GM21619 (cell line): ENCODE data around the gene TRPM5.

Experiments used
- ATAC-seq: cut with Tn5 transposase; IDR thresholded peaks from one replicate; pipeline ENCODE4 v1.9.1; 2021; ENCODE audit not compliant: unreplicated experiment

The TRPM5 gene

GRCh38 chr11:2453436-2453835 lies 9.1 kb upstream of the TRPM5 start:
- no peak for ATAC-seq

GRCh38 chr11:2452321-2453012 lies 8.2 kb upstream of the TRPM5 start:
- ATAC-seq = no peak

- no peak for ATAC-seq
These were observed 7.6 kb upstream of the TRPM5 start for GRCh38 chr11:2451916-2452315.

- ATAC-seq = no peak
These were observed 7.0 kb upstream of the TRPM5 start for GRCh38 chr11:2451336-2451735.

- ATAC-seq = no peak
These were observed 6.2 kb upstream of the TRPM5 start for GRCh38 chr11:2450321-2451041.

- ATAC-seq = no peak
These were observed 5.4 kb upstream of the TRPM5 start for GRCh38 chr11:2449548-2450320.

- ATAC-seq = no peak
These were observed 4.6 kb upstream of the TRPM5 start for GRCh38 chr11:2448661-2449547.

- no peak for ATAC-seq
These were observed 3.8 kb upstream of the TRPM5 start for GRCh38 chr11:2447951-2448650.

GRCh38 chr11:2447253-2447950 lies 3.1 kb upstream of the TRPM5 start:
- no peak for ATAC-seq

- no peak for ATAC-seq
These were observed 2.4 kb upstream of the TRPM5 start for GRCh38 chr11:2446590-2447252.

GRCh38 chr11:2445746-2446551 lies 1.6 kb upstream of the TRPM5 start:
- no peak for ATAC-seq

- ATAC-seq = no peak
These were observed 769 bp upstream of the TRPM5 start, which contains the start of gene KCNQ1 for GRCh38 chr11:2444821-2445745. TSS of gene KCNQ1 (plus strand) at chr11:2445008. CDS start at chr11:2445099, 91 bp downstream.

GRCh38 chr11:2443406-2443805 lies 908 bp downstream of the TRPM5 start:
- ATAC-seq = no peak

- no peak for ATAC-seq
These were observed 1.7 kb downstream of the TRPM5 start for GRCh38 chr11:2442589-2442988.

GRCh38 chr11:2441171-2441570 lies 3.1 kb downstream of the TRPM5 start:
- ATAC-seq = no peak

- ATAC-seq = no peak
These were observed 3.7 kb downstream of the TRPM5 start for GRCh38 chr11:2440646-2441045.

- no peak for ATAC-seq
These were observed 4.5 kb downstream of the TRPM5 start for GRCh38 chr11:2439820-2440219.
